HT1080 (cell line): ENCODE data around the gene CCL18. TPM values are rescaled to one million over a fixed set of nuclear protein-coding genes. Genes with fewer than 3 reads are reported as not detected.
"Not testable (repeated sequence)": the region's sequence is repeated elsewhere in the genome, so short reads cannot be mapped to it uniquely, and the experiment has no call there.

Experiments used
- DNase-seq: peaks from one replicate; pipeline ENCODE4 v3.0.0-alpha.2; 2015; ENCODE audit warnings: low read depth
- total RNA-seq: library from RNA; depleted of rRNA; stranded (reverse); fragments of >200 nt; shearing (Covaris generic); gene quantifications from 2 replicates; pipeline ENCODE4 v1.2.3, GENCODE V29; 2014

The CCL18 gene
- total RNA-seq, 1 experiment from 2014 or later, result not detected

DNA sequence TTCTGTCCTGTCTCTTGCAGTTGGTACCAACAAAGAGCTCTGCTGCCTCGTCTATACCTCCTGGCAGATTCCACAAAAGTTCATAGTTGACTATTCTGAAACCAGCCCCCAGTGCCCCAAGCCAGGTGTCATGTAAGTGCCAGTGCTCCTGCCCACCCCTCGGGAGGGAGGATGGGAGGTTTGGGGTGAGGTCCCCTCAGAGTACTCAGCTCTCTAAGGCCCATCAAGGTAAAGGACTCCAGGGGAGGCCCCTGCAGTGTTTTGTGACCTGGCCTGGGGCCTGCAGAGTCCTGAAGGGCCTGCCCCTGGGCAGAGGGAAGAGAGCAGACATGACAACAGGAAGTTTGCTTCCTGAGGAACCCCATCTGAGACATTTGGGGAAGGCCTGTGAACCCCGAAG lies 6.4 kb downstream of the CCL18 start:
- DNase-seq, result no peak

DNA sequence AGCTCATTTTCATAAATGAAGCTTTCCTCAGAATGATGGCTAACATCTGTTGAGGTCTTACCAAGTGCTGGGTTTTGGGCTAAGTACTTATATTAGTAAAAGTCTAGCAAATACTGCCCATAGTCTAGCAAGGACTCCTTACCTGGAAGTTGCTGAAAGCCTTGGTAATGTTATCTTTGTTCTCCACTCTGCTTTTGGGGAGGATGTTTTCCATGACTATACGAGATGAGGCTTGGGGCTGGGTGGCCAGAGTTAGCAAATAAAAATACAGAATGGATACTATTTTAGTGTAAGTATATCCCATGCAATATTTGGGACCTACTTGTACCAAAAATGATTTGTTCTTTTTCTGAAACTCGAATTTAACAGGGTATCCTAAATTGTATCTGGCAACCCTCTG lies 7.7 kb downstream of the CCL18 start:
- DNase-seq, result no peak

DNA sequence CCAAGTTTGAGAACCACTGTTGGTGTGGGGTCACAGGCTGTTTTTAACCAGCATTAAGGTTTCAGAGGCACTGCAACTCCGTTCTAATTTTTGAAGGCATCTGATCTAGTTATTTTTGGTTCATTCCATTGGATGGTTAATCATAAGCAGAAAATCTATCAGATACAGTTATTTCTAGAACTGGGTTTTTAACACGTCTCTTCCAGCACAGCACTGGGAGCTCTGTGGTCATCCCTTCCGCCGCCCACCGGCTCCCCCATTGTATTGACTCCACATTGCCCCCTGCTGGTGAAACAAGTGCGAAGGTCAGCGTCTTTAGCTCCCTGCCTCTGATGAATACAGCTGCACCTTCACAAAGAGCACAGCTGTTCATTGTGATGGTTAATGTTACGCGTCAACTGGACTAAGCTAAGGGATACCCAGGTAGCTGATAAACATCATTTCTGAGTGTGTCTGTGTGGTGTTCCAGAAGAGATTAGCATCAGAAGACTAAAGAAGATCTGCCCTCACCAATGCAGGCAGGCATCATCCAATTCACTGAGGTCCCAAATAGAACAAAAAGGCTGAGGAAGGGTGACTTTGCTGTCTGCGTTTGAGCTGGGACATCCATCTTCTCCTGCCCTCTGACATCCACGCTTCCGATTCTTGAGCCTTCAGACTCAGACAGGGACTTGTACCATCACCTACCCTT lies 8.5 kb downstream of the CCL18 start:
- peak; percentile 31 for DNase-seq

DNA sequence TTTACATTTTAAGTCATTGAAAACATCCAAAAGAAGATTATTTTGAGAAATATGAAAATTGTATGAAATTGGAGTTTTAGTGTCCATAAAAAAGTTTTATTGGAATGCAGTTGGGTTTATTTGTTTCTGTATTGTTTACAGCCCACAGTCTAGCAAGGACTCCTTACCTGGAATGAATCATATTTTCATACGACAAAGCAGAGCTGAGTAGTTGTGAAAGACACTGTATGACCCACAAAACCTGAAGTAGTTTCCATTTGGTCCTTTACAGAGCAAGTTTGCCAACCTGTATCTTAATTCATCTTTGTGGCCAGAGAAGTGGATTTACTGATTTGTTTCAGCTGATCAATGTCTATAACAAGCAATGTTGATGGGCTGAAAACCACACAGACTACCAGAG lies 10.3 kb downstream of the CCL18 start:
- no peak for DNase-seq

DNA sequence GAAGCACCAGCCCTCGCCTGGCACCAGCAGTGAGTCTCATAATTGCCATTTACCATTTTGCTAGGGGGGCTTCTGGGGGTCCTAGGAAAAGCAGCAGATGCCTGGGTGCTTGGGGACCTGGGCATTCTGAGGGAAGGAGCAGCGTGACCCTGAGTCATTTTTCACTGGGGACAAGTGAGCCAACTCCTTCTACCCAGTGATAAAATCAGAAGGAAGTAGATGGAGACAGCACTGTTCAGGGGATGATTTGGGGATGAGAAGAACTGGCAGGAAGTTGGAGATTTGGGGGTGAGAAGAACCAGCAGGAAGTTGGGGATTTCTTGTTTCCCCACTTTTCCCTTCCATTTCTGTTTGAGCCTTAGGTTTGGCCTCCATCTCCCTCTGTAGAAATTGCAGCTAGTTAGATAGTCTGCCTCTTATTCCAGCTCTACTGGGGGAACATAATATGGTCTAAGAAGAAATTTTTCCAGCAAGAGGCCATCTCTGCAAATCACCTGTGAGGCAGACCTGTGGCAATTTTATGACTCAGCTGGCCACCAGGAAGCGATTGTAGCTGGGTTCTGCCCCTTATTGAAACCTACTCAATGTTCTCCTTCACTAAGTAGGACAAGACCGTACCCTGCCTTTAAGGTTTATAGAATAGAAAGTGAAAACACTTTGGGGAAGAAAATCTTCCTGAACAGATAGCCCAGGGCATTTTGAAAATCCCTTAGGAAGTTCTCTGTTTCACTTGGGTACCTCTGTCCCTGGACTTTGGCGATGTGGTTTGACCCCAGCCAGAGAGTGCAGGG lies 17.8 kb downstream of the CCL18 start:
- not testable (repeated sequence) for DNase-seq

DNA sequence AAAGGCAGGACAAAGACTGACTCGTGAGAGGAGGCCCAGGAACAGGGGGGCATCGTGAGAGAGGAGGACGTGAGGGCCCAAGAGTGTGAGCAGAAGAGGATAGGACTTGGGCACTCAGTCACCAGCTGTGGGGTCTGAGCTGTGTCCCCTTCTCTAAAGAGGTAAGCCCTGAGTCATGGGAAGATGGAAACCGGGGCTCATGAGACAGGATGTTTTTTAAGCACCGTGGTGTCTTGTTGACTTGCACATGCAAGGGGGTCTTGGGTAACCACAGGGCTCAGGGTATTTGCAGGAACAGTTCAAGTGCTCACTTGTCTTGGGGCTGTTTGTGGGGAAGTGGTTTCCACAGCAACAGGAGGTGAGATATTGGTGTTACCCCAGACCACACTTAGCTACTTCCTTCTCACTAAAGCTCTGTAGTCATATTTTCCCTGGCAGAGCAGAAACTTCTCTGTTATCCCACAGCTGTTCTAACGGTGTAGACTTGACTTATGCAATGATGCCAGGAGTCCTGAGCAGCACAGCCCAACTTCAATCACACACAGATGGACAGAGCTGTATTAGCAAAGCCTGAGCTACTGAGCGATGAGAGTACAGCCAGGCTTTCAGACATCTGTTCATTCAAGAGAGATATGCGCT lies 18.5 kb downstream of the CCL18 start:
- not testable (repeated sequence) for DNase-seq

DNA sequence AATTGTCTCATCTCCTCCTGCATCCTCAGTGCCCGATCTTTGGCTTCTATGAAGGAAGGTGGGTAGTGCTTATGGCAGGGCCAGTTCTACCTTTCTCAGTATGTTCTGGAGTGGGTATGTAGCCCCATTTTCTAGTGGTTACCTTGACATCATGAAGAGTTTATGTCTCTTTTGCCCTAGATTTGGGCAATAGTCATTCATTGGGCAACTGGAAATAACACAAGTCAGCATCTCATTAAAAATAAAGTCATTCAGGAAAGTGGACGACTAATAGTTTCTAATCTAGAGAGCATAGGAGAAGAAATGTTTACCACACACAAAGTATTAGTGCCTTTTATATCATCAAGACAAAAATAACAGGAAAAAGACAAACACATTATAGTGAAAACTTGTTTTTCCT lies 19.6 kb downstream of the CCL18 start:
- not testable (repeated sequence) for DNase-seq

DNA sequence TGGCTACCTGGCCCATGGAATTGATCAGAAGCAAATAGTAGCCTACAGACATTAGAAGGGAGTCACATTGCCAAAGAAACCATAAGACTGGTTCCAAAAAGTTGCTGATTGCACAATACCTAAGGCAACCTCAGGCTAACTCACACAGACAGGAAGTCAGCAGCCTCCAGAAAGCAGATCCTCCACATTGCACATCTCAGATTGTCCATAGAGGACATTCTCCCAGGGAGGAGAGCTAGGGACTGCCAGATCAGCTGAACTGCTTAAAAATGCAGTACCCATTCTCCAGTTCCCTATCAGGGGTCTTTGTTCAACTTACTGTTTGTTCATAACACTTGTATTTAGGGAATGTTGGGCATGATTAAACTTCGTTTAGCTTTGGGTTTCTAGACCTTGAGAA lies 21.7 kb downstream of the CCL18 start:
- peak; percentile 29 for DNase-seq

DNA sequence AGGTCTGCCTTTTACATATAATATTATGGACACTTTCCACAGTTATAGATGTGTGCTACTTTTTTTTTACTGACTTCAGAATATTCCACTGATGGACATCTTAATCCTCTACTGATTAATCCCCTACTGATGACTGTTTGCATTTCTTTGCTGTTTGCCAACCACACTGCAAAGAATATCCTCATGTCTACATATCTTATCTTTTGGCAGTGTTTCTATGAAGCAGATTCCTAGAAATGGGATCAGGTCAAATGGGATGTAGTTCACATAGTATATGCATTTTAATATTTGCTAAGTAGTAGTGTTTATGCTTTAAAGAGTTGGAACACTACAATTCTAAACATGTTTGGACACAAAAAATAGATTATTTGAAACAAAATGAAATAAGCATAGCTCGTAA lies 22.7 kb downstream of the CCL18 start:
- no peak for DNase-seq

DNA sequence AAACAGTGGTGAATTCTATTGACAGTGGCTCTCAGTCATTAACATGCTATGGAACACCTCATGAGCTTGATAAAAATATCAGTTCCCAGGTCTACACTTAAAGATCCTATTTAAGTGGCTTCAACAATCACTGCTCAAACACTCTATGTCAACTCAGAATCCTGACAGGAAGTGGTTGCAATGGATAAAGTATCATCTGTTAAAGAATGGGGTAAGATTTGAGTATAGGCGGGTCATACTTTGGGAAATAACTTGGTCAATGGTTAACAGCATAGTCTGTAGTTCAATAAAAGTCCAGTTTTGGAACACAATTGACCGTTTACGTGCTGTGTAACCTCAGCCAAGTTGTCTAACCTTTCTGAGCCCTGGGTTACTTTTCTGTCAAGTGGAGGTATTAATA lies 23.4 kb downstream of the CCL18 start:
- DNase-seq, result not testable (repeated sequence)

DNA sequence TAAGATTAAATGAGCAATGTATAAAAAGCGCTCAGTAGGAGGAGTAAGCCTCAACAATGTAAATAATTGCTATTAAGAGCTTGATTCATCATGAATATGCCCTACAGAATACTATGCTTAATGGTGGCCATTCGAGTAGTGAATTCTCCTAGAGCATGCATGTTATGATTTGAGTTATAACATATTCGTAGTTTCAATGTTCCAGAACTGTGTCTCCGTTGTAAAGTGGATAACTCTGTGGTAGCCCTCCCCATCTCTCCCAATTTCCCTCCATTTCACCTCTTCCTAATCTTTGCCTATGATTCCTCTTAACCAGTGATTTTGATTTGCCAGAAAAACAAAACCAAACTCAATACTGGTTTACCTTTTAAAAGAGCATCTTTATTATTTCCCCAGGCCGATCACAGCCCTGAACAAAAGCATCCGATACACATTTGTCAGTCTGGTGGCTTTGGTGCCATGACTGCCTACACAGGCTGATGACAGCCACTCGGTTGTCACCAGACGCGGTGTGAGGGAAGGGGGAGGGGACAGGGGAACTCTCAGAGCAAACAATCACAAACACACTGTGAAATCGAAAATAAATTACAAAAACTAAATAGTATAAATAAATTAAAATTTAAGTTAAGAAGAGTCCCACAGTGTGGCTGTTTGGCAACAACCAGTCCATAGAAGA lies 24.0 kb downstream of the CCL18 start:
- not testable (repeated sequence) for DNase-seq

DNA sequence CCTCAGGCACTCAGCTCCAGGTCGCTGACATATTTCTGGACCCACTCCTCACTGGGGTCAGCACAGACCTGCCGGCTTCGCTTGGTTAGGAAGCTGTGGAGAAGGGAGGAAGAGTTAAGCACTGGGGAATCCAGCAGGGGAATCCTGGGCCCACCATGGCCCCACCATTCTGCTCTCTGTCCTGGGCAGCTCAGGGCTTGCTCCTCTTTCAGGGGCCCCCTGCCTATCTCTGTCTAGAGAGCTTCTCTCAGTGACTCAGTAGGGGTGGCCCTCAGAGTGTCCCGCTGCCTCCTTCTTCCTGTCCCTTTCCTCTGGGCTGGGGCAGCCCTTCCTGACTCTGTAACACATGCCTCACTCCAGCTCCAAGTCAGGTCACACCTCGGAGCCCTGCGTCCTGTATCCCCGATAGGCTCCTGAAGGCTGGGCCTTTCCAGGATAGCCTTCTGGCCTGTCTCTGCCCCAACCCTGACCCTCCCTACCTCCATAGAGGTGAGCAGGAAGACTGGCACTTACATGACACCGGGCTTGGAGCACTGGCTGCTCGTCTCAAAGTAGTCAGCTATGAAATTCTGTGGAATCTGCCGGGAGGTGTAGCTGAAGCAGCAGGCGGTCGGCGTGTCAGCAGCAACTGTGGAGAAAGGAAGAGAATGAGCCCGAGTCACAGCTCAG lies 24.7 kb downstream of the CCL18 start:
- DNase-seq, result no peak

DNA sequence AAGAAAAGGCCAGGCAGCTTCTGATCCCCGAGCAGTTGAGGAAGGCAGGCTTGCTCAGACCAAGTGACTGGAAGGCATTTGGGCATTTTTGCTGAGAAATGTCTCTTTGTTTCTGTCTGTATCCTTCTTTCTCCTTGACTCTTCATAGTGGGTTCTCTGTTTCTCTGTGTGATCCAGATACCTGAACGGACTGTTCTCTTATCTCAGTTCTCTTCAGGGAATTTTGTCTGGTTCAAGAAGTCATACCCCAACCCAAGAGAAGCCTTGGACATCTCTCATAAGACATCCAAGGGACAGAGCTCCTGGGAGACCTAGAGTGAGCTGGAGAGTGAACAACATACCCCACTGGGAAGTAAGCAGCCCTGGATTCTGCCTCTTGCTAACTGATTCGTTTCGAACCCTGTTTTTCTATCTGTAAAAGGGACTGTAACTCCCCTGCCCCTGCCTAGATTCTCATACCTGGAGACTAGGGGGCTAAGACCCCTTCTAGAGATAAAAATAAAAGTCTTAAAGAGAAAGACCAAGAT lies 25.3 kb downstream of the CCL18 start:
- DNase-seq, result no peak

DNA sequence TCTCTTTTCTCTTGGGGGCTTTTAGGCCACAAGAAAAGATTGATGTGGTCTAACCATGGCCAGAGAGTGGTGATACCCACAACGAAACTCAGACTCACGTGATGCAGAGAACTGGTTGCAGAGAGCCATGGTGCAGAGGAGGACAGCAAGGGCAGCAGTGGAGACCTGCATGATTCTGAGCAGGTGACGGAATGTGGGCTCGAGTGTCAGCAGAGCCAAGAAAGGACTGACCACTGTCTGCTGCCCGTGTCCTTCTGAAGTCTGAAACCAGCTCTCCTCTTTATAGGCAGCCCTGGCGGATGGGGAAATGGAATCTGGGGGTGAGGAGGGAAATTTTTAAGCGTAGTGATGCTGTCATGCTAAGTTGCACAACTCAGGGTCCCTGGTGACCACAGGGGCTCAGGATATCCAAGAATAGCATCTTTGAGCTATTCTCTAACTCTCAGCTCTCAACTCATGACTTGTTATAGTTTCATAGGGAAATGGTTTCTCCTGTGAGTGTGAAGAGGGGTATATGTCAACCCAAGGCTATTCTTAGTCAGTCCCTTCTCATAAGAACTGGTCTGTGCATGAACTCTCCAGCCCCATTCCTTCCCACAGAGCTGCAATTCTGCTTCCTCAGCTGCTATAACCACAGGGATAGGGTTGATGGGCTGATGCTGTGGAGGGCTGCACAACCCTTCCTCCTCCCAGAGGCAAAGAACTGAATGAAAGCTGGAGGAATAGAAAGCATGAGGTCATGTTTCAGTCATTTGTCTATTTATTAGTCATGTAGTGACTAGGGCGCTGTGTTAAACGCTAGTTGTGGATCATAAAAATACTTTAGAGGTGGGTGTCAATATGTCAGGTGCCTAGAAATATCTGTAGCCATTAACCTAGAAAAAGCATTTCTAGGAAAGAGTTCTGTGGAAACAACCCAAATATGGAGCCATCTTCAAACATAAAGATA lies 26.1 kb downstream of the CCL18 start, which contains the start of gene CCL3:
Gene CCL3 (minus strand): TSS at position 256 of the 949 bp plus-strand sequence. CDS start 85 bp downstream, at position 171.
- peak; percentile 79 for DNase-seq

DNA sequence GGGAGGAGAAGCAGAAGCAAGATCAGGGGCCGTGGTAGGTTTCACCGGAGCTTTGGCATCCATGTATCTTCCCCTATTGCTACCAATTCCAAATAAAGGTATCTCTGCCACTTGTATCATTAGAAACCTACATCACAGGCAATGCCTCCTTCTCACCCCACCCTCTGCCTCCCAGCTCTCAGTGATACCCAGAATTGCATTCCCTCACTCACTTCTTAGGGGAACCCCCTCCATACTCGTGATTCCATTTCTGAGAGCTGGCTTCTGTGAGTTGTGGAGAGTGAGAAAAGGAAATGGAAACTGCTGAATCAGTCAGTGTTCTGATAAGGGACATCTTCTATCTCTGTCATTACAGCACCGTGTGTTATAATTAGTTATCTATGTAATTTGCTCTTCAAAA lies 28.2 kb downstream of the CCL18 start:
- DNase-seq, result no peak

DNA sequence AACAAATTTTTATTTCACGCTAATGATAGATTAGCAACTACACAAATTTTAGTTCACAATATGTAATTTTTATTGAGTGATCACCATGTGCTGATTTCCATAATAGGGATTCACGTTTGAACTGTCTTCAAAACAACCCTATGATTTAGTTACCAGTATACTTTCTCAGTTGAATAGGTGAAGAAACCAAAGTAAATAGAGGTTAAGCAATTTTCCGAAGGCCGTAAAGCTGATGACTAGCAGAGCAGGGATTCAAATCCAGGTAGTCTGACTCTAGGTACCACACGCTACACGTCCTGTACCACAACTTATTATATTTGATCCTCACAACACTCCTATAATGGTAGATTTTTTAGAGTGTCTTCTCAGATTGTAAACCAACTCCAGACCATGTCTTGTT lies 28.6 kb downstream of the CCL18 start:
- DNase-seq, result not testable (repeated sequence)

DNA sequence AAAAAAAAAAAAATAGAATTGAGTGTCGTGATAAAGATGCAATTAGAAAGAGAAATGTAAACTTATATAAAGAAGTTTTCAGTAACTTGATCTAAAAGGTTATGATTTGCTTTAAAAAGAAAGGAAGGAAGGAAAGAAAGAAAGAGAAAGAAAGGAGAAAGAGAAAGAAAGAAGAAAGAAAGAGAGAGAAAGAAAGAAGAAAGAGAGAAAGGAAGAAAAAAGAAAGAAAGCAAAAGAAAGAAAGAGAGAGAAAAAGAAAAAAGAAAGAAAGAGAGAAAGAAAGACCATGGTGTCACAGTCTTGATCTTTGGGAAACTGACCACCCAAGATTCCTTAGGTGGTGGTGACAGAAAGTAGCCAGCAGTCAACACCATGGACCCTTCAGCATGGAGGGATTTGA lies 30.2 kb downstream of the CCL18 start:
- no peak for DNase-seq

DNA sequence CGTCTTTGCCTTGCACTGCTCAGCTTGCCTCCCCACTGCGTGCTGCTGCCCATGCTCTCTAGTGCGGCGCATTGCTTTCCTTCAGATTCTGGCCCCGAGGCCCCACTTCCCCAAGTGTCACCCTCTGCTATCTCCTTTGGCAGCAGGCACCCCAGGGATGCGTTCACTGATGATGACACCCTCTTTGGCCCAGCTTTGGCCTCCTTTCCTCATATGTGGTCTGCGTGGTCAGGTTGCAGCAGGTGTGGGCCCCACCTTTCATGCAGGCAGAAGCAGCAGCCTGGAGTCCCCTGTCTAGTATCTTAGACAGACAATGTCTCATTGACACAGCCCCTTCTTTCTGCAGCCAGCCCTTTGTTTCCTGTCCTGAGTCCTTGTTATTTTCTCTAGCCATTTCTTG lies 30.7 kb downstream of the CCL18 start:
- DNase-seq, result no peak

DNA sequence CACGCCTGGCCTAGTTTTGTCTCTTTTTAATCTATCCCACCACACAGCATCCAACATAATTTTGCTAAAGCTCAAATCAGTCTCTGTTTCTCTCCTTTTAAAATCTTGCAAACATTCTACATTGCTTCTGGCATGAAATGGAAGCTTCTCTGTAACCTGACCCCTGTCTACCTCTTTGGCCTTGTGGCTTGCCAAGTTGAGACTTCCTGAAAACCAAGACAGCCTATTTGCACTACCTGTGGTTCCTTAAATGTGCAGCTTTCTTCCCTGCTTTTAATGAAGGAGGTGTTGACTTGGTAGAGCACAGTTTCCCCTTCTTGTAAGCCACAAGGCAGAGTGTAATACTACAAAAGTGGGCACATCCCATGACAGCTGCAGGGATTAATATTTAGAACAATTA lies 31.9 kb downstream of the CCL18 start:
- DNase-seq, result no peak

DNA sequence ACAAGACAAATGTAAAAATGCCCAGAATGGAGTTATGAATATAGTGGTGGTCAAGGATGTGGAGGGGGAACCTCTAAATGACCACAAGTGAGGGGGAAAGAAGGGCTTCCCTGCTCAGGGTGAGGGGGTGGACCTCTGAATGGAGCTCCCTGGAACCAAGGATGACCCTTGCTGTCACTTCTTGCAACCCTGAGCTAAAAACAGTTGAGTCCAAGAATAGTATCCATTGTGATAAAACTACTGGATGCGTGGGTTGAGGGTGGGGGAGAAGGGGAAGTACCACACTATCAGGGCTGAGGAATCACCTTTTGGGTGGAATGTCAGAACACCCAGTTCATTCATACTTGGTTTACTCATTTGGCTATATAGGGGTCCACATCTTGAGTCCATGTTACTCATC lies 34.9 kb downstream of the CCL18 start:
- not testable (repeated sequence) for DNase-seq
